Vagina (tissue), 2 donors: Measurements from ENCODE around the gene C22orf23. TPM values are rescaled to one million over a fixed set of nuclear protein-coding genes. Genes with fewer than 3 reads are reported as not detected.
A peak's percentile ranks its signal among the peaks of the same experiment; 100 is the strongest.

Experiments used
- DNase-seq, 2 donors: peaks; one replicate each; pipeline ENCODE4 v3.0.0-alpha.2; 2017; ENCODE audit errors: extremely low spot score in 2 of 2
- H3K27ac ChIP-seq: fragments of 200-600 bp; sonication (generic); one replicate; pipeline ENCODE4 v1.5.1; 2019
- H3K27me3 ChIP-seq: fragments of 200-600 bp; sonication (generic); one replicate; pipeline ENCODE4 v1.5.1; 2019
- H3K36me3 ChIP-seq, 2 donors: fragments of 200-600 bp; sonication (generic); one replicate each; pipeline ENCODE4 v1.5.1; 2017 to 2019
- H3K4me1 ChIP-seq: fragments of 200-600 bp; sonication (generic); one replicate; pipeline ENCODE4 v1.5.1; 2019
- H3K4me3 ChIP-seq, 2 donors: fragments of 200-600 bp; sonication (generic); 1 replicate in 1 of 2; 2 replicates in 1 of 2; pipeline ENCODE4 v1.5.1; 2016 to 2019
- H3K9me3 ChIP-seq: fragments of 200-600 bp; sonication (generic); one replicate; pipeline ENCODE4 v1.5.1; 2019
- CTCF ChIP-seq, 3 experiments: fragments of 450-650 bp in 2 of 3; fragments of 200-600 bp in 1 of 3; sonication (generic) in 1 of 3; IDR thresholded peaks; one replicate each; pipeline ENCODE4 v1.5.1; 2017 to 2019; ENCODE audit warnings: antibody characterized with exemption in 3 of 3, mild to moderate bottlenecking in 2 of 3, moderate library complexity in 2 of 3
- POLR2A ChIP-seq, 2 donors: fragments of 450-650 bp; IDR thresholded peaks; one replicate each; pipeline ENCODE4 v1.6.1; 2017; ENCODE audit warnings: antibody characterized with exemption in 2 of 2, mild to moderate bottlenecking in 2 of 2, moderate library complexity in 2 of 2
- POLR2AphosphoS5 ChIP-seq, 2 donors: sonication (generic); formaldehyde crosslinking; IDR thresholded peaks; one replicate each; pipeline ENCODE4 v1.9.0; 2017; ENCODE audit warnings: antibody characterized with exemption in 2 of 2, mild to moderate bottlenecking in 2 of 2, low read depth in 1 of 2; ENCODE audit not compliant: insufficient read depth in 1 of 2
- intact Hi-C: fragments of 100-400 bp; cut with DNase I; formaldehyde crosslinking; loops from one replicate; pipeline ENCODE4 v1.15.1; 2023
- total RNA-seq: library from RNA; depleted of rRNA; stranded (reverse); fragments of >200 nt; gene quantifications from one replicate; pipeline ENCODE4 v1.2.3, GENCODE V29; 2016

The C22orf23 gene
- total RNA-seq, 1 donor from 2014 or later, result not detected

GRCh38 chr22:37986371-37986770 lies 33.0 kb upstream of the C22orf23 start:
- no peaks in the 10 kb centered on the region for H3K27me3 ChIP-seq
- H3K27ac ChIP-seq, result no peak overlapping the region
- H3K4me3 ChIP-seq, result no peak overlapping the region
- DNase-seq, result no peak
- no peaks in the 10 kb centered on the region for H3K9me3 ChIP-seq
- no peaks in the 10 kb centered on the region for H3K4me1 ChIP-seq
- no peaks in the 10 kb centered on the region for H3K36me3 ChIP-seq
- intact Hi-C loops, result no loop called here
- TF ChIP-seq POLR2AphosphoS5 (IDR thresholded peaks at IDR 0.05; ENCODE audit: insufficient read depth in 1 of 2, low read depth in 1 of 2), result no peak
- TF ChIP-seq CTCF (IDR thresholded peaks at IDR 0.05), result no peak
- no peak for TF ChIP-seq POLR2A (IDR thresholded peaks at IDR 0.05)

GRCh38 chr22:37985751-37986281 lies 32.4 kb upstream of the C22orf23 start:
- Histone ChIP-seq H3K4me3 (no peak overlapping the region), H3K36me3 (no peaks in the 10 kb centered on the region), H3K4me1 (no peaks in the 10 kb centered on the region), H3K27ac (no peak overlapping the region), H3K9me3 (no peaks in the 10 kb centered on the region), H3K27me3 (no peaks in the 10 kb centered on the region)
- TF ChIP-seq CTCF (IDR thresholded peaks at IDR 0.05) (no peak), POLR2AphosphoS5 (IDR thresholded peaks at IDR 0.05; ENCODE audit: insufficient read depth in 1 of 2, low read depth in 1 of 2) (no peak), POLR2A (IDR thresholded peaks at IDR 0.05) (no peak)
- intact Hi-C loops, result no loop called here
- no peak for DNase-seq

GRCh38 chr22:37985050-37985585 lies 31.7 kb upstream of the C22orf23 start:
- no peak for TF ChIP-seq POLR2A (IDR thresholded peaks at IDR 0.05)
- no peaks in the 10 kb centered on the region for H3K4me1 ChIP-seq
- intact Hi-C loops, result no loop called here
- H3K4me3 ChIP-seq, result no peak overlapping the region
- no peak for DNase-seq
- no peaks in the 10 kb centered on the region for H3K36me3 ChIP-seq
- H3K9me3 ChIP-seq, result no peaks in the 10 kb centered on the region
- no peak overlapping the region for H3K27ac ChIP-seq
- no peaks in the 10 kb centered on the region for H3K27me3 ChIP-seq

GRCh38 chr22:37983860-37984791 lies 30.7 kb upstream of the C22orf23 start, which contains the start of gene SOX10:
Gene SOX10 (minus strand): TSS chr22:37984555. CDS start chr22:37983784, 771 bp downstream.
- H3K27ac ChIP-seq, result no peak within 1 kb of the TSS
- H3K4me3 ChIP-seq, result peak within 1 kb of the TSS in 1 of 2 donors; percentile 21

More at GRCh38 chr22:37983860-37984791, 30.7 kb upstream of the C22orf23 start, which contains the start of gene SOX10:
- Histone ChIP-seq H3K36me3 (no peaks in the 10 kb centered on the region), H3K9me3 (no peaks in the 10 kb centered on the region), H3K27me3 (no peaks in the 10 kb centered on the region), H3K4me1 (no peaks in the 10 kb centered on the region)
- no peak for DNase-seq
- TF ChIP-seq CTCF (IDR thresholded peaks at IDR 0.05) (no peak), POLR2A (IDR thresholded peaks at IDR 0.05) (no peak)
- intact Hi-C loops, result no loop called here
